ENCODE measurements around the gene STK38.

The STK38 gene

DNA sequence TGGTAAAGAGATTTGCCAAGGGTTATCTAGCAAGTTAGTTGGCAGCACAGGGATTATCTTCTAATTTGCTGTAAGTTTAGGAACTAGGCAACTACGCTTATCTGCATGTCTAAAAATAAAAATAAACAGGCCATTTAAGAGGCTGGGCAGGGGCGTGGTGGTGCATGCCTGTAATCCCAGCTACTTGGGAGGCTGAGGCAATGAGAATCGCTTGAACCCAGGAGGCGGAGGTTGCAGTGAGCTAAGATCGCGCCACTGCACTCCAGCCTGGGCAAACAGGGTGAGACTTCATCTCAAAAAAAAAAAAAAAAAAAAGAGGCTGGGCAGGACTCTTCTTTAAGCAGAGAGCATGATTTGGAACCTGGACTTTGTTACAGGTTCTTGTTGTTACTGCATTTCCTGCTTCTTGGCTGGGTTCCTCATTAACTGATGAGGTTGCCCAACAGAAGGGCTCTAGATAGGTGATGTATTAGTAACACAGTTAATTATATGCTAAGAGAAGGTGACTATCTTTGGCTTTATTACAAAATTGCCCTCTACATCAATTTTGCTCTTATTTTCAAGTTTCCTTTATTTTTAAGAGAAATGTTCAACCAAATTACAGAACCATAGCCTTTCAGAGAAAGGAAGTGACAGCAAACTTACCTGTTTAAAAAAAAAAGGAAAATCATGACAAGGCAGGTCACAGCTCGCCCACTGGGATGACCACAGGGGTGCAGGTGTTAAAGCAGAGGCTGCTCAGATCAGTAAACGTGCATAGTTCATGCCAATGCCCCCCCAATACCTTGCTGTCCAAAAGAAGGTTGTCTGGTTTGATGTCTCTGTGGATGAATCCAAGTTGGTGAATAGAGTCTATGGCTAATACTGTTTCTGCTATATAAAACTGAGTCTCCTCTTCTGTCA lies 32.5 kb downstream of the STK38 start:
- no peak for FAIRE-seq
- no peak for DNase-seq (ENCODE audit: insufficient read length, low spot score)

DNA sequence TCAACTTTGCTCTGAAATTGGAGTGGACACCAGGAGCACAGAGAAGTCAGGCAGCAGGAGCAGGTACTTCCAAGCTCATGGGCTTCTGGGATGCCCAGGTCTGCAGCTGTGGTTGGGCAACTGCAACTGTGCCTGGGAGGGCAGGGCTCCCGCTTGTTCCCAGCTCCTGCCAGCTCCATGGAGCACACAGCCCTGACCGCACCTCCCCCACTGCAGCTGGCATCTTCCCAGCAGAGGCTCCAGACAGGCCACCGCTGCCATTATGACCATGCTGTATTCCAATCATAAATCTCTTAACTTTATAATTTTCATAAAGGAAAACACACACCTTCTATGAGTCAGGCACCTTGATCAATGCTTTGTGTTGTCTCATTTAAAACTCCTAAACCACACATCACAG lies 36.9 kb downstream of the STK38 start:
- TF ChIP-seq POLR2AphosphoS5 (IDR thresholded peaks at IDR 0.05; ENCODE audit: low read depth, low read length) (no peak), SPI1 (IDR thresholded peaks at IDR 0.05; ENCODE audit: low read depth, low read length) (no peak), PAX5 (IDR thresholded peaks at IDR 0.05; ENCODE audit: insufficient read depth, low read length, severe bottlenecking) (no peak), POLR2A (IDR thresholded peaks at IDR 0.05; ENCODE audit: low read depth, low read length) (no peak), TAF1 (IDR thresholded peaks at IDR 0.05; ENCODE audit: low read depth, low read length) (no peak), POU2F2 (IDR thresholded peaks at IDR 0.05; ENCODE audit: low read depth, low read length) (no peak)

More for the DNA sequence above, 32.5 kb downstream of the STK38 start:
- TF ChIP-seq POLR2A (IDR thresholded peaks at IDR 0.05; ENCODE audit: low read depth, low read length) = no peak
- TF ChIP-seq SPI1 (IDR thresholded peaks at IDR 0.05; ENCODE audit: low read depth, low read length) = no peak
- TF ChIP-seq POU2F2 (IDR thresholded peaks at IDR 0.05; ENCODE audit: low read depth, low read length) = no peak
- TF ChIP-seq PAX5 (IDR thresholded peaks at IDR 0.05; ENCODE audit: insufficient read depth, low read length, severe bottlenecking) = no peak
- no peak for TF ChIP-seq POLR2AphosphoS5 (IDR thresholded peaks at IDR 0.05; ENCODE audit: low read depth, low read length)
- TF ChIP-seq TAF1 (IDR thresholded peaks at IDR 0.05; ENCODE audit: low read depth, low read length) = no peak

DNA sequence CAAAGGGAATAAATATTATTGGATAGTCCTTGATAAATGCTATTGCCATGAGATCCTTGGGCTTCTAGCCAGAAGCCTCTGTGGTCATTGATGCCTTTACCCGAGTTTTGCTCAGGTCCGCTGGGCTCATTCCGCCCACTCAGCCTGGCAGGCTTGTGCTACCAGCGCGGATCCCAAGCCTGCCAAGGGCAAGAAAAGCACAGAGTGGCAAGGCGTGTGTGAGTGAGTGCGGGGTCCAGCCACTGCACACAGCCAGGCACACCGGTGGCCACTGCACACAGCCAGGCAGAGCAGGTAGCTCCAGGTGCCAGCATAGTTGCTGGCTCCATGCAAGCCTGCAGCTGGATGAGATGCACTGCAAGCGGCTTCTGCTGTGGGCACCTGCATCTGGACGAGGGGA lies 38.7 kb downstream of the STK38 start:
- TF ChIP-seq PAX5 (IDR thresholded peaks at IDR 0.05; ENCODE audit: insufficient read depth, low read length, severe bottlenecking) (no peak), POU2F2 (IDR thresholded peaks at IDR 0.05; ENCODE audit: low read depth, low read length) (no peak), POLR2A (IDR thresholded peaks at IDR 0.05; ENCODE audit: low read depth, low read length) (no peak)
- DNase-seq (ENCODE audit: insufficient read length, low spot score) = no peak
- FAIRE-seq = no peak

More for the DNA sequence above, 36.9 kb downstream of the STK38 start:
- no peak for FAIRE-seq
- DNase-seq (ENCODE audit: insufficient read length, low spot score) = no peak

DNA sequence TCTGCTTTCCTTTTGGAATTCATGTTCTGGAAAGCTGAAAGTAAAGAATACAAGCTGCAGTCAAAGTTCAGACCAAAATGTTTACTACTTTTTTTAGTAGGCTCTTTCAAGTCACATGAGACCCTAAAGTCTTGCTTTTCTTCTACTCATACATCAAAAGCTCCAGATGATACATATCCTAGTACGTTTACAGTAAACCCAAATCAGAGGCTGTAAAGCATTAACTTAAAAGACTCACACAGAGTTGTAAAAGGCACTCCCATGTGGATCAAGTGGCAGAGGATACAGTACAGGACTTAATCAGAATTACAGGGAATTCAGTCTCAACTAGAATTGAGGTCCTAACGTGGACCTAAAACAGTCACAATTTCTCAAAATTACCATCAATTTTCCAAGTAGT lies 40.7 kb downstream of the STK38 start:
- no peak for FAIRE-seq

DNA sequence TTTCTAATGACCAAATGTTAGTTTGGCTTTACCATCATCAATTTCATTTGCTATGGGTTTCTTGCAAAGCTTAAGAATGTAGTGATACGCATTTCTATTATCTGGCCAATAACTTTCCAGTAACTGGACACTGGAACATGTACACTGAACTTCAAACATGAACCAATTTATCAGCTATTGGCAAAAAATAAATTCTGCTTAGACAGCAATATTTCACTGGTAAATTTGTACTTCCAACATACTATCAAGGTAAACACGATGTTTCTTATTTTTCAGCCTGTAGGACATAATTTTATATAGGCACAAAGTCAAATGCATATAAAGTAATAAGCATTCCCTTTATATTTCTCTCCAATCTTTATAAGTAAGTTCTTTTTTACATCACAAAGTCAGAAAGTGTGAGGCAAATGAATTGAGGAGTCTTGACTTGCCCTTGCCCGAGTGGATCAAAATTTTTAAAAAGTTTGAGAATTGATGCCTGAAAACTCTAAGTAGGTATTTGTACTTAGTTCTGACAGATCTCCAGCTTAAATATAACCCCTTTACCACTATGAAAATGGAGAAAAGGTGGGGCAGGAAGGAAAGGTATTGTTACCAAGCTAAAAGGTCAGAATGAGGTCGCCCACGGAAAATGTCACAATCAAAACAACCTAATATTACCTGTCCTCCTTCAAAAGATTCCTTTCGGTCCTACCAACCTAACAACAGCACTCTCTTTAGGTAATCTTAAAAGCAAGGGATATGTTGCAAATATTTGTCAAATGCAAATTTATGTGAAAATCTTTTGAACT lies 41.3 kb downstream of the STK38 start:
- TF ChIP-seq PAX5 (IDR thresholded peaks at IDR 0.05; ENCODE audit: insufficient read depth, low read length, severe bottlenecking) (no peak), SPI1 (IDR thresholded peaks at IDR 0.05; ENCODE audit: low read depth, low read length) (no peak), POLR2AphosphoS5 (IDR thresholded peaks at IDR 0.05; ENCODE audit: low read depth, low read length) (no peak), TAF1 (IDR thresholded peaks at IDR 0.05; ENCODE audit: low read depth, low read length) (no peak), POLR2A (IDR thresholded peaks at IDR 0.05; ENCODE audit: low read depth, low read length) (no peak), POU2F2 (IDR thresholded peaks at IDR 0.05; ENCODE audit: low read depth, low read length) (no peak)
- DNase-seq (ENCODE audit: insufficient read length, low spot score) (no peak), FAIRE-seq (peak; percentile 82)

More for the DNA sequence above, 40.7 kb downstream of the STK38 start:
- no peak for TF ChIP-seq POLR2A (IDR thresholded peaks at IDR 0.05; ENCODE audit: low read depth, low read length)
- no peak for TF ChIP-seq SPI1 (IDR thresholded peaks at IDR 0.05; ENCODE audit: low read depth, low read length)
- no peak for TF ChIP-seq PAX5 (IDR thresholded peaks at IDR 0.05; ENCODE audit: insufficient read depth, low read length, severe bottlenecking)
- TF ChIP-seq POLR2AphosphoS5 (IDR thresholded peaks at IDR 0.05; ENCODE audit: low read depth, low read length) = no peak
- no peak for TF ChIP-seq TAF1 (IDR thresholded peaks at IDR 0.05; ENCODE audit: low read depth, low read length)
- no peak for TF ChIP-seq POU2F2 (IDR thresholded peaks at IDR 0.05; ENCODE audit: low read depth, low read length)
- DNase-seq (ENCODE audit: insufficient read length, low spot score) = no peak

DNA sequence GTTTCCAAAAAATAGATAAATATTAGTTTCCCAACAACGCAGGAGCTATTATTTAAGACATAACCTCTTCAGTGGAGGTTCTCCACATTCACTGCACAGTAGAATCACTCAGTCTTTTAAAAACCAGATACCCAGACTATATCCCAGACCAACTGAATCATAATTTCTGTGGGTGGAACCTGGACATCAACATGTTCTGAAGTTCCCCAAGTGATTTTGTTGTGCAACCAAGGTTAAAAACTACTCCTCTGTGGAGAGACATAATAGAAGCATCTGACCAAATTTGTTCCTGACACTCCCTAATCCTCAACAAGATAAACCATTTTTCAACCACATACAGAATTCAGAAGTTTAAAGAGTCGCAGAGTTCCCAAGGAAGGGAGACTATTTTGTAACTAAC lies 42.3 kb downstream of the STK38 start:
- DNase-seq (ENCODE audit: insufficient read length, low spot score) (no peak), FAIRE-seq (no peak)
- no peak for TF ChIP-seq POLR2A (IDR thresholded peaks at IDR 0.05; ENCODE audit: low read depth, low read length)
- no peak for TF ChIP-seq TAF1 (IDR thresholded peaks at IDR 0.05; ENCODE audit: low read depth, low read length)
- no peak for TF ChIP-seq SPI1 (IDR thresholded peaks at IDR 0.05; ENCODE audit: low read depth, low read length)
- TF ChIP-seq POU2F2 (IDR thresholded peaks at IDR 0.05; ENCODE audit: low read depth, low read length) = no peak
- TF ChIP-seq POLR2AphosphoS5 (IDR thresholded peaks at IDR 0.05; ENCODE audit: low read depth, low read length) = no peak

DNA sequence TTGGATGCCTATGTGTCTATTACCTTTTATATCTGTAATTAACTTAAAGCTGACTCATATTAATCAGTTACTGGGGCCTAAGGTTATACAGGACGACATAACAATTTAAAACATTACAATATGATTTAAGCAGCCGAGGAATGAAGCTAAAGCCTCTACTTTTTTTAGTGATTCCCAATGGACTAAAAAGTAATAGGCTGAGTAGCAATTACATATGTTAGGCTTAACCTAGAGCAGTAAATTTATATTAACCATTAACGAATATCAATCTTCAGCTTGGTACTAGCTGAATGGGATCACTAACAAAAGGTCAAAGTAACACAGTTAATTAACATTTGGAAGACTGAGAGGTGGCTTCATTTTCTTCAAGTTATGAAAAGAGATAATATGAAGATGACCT lies 43.1 kb downstream of the STK38 start:
- TF ChIP-seq POLR2A (IDR thresholded peaks at IDR 0.05; ENCODE audit: low read depth, low read length) (no peak), PAX5 (IDR thresholded peaks at IDR 0.05; ENCODE audit: insufficient read depth, low read length, severe bottlenecking) (no peak), POLR2AphosphoS5 (IDR thresholded peaks at IDR 0.05; ENCODE audit: low read depth, low read length) (no peak), SPI1 (IDR thresholded peaks at IDR 0.05; ENCODE audit: low read depth, low read length) (no peak), POU2F2 (IDR thresholded peaks at IDR 0.05; ENCODE audit: low read depth, low read length) (no peak), TAF1 (IDR thresholded peaks at IDR 0.05; ENCODE audit: low read depth, low read length) (no peak)
- no peak for DNase-seq (ENCODE audit: insufficient read length, low spot score)
- FAIRE-seq = no peak

DNA sequence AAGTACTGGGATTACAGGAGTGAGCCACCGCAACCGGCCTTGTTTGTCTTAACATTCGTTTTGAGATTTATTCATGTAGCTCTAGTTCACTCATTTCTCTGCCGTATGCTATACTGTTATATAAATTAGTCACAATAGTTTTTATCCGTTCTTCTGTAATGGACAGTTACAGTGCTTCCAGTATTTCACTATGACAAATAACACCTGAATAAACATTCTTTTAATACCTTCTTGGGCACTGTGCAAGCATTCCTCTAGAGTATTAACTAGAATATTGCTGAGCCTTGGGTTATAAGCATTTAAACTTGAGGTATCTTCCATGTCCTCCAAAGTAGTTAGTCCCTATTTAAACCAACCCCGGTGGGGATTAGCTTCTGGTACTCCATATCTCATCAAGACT lies 45.6 kb downstream of the STK38 start:
- DNase-seq (ENCODE audit: insufficient read length, low spot score) (no peak), FAIRE-seq (no peak)
- TF ChIP-seq POLR2AphosphoS5 (IDR thresholded peaks at IDR 0.05; ENCODE audit: low read depth, low read length) (no peak), TAF1 (IDR thresholded peaks at IDR 0.05; ENCODE audit: low read depth, low read length) (no peak), SPI1 (IDR thresholded peaks at IDR 0.05; ENCODE audit: low read depth, low read length) (no peak), POLR2A (IDR thresholded peaks at IDR 0.05; ENCODE audit: low read depth, low read length) (no peak), POU2F2 (IDR thresholded peaks at IDR 0.05; ENCODE audit: low read depth, low read length) (no peak), PAX5 (IDR thresholded peaks at IDR 0.05; ENCODE audit: insufficient read depth, low read length, severe bottlenecking) (no peak)

DNA sequence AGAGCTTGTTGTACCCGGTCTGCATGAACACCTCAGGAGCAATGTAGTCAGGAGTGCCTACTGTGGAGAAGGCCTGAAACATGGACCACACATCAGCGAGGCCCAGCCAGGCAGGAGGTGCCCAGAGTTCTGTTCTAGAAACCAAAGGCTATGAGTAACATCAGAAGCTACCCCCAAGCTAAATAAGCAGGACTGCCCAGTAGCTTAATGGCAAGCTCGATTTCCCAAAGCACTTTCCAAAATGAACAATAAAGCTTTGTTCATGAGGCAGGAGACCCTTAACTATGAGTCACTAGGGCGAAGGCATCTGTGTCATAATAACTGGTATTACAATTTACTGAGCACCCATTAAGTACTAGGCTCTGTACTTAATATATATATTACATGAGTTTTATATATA lies 47.4 kb downstream of the STK38 start:
- no peak for DNase-seq (ENCODE audit: insufficient read length, low spot score)
- TF ChIP-seq POLR2AphosphoS5 (IDR thresholded peaks at IDR 0.05; ENCODE audit: low read depth, low read length) = no peak
- FAIRE-seq = no peak

Measured in GM12891 (cell line).